ENCODE data around the gene IL6. TPM values are rescaled to one million over a fixed set of nuclear protein-coding genes. Genes with fewer than 3 reads are reported as not detected.
A peak's percentile ranks its signal among the peaks of the same experiment; 100 is the strongest.
"Not testable (repeated sequence)": the region's sequence is repeated elsewhere in the genome, so short reads cannot be mapped to it uniquely, and the experiment has no call there.

Gene IL6
- 37.3 TPM for total RNA-seq

DNA sequence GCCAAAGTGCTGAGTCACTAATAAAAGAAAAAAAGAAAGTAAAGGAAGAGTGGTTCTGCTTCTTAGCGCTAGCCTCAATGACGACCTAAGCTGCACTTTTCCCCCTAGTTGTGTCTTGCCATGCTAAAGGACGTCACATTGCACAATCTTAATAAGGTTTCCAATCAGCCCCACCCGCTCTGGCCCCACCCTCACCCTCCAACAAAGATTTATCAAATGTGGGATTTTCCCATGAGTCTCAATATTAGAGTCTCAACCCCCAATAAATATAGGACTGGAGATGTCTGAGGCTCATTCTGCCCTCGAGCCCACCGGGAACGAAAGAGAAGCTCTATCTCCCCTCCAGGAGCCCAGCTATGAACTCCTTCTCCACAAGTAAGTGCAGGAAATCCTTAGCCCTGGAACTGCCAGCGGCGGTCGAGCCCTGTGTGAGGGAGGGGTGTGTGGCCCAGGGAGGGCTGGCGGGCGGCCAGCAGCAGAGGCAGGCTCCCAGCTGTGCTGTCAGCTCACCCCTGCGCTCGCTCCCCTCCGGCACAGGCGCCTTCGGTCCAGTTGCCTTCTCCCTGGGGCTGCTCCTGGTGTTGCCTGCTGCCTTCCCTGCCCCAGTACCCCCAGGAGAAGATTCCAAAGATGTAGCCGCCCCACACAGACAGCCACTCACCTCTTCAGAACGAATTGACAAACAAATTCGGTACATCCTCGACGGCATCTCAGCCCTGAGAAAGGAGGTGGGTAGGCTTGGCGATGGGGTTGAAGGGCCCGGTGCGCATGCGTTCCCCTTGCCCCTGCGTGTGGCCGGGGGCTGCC is at the start of gene IL6:
IL6 (plus strand) TSS at position 294 of the 807 bp plus-strand sequence; CDS start at position 357, 63 bp downstream.
- intact Hi-C loops (cut with DNase I): loop anchor here (1.0 to 10.0 kb wide), 9 partner anchors 9 to 1302 kb away; partner anchors contain the start of genes HYCC1, MALSU1, SP4 and TOMM7
- H3K36me3 ChIP-seq: no peaks in the 10 kb centered on the region
- no peaks in the 10 kb centered on the region for H3K9me3 ChIP-seq
- TF ChIP-seq, protein P1, sequence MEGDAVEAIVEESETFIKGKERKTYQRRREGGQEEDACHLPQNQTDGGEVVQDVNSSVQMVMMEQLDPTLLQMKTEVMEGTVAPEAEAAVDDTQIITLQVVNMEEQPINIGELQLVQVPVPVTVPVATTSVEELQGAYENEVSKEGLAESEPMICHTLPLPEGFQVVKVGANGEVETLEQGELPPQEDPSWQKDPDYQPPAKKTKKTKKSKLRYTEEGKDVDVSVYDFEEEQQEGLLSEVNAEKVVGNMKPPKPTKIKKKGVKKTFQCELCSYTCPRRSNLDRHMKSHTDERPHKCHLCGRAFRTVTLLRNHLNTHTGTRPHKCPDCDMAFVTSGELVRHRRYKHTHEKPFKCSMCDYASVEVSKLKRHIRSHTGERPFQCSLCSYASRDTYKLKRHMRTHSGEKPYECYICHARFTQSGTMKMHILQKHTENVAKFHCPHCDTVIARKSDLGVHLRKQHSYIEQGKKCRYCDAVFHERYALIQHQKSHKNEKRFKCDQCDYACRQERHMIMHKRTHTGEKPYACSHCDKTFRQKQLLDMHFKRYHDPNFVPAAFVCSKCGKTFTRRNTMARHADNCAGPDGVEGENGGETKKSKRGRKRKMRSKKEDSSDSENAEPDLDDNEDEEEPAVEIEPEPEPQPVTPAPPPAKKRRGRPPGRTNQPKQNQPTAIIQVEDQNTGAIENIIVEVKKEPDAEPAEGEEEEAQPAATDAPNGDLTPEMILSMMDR (IDR thresholded peaks at IDR 0.05): no peak
- peaks cover 5 to 34% of the 10 kb centered on the region in 2 donors for H3K4me1 ChIP-seq
- peak in 1 of 2 donors; percentile 87 for DNase-seq (ENCODE audit: low spot score in 2 of 2)
- no peaks in the 10 kb centered on the region for H3K27me3 ChIP-seq
- H3K4me3 ChIP-seq: peak within 1 kb of the TSS; percentile 57 to 61
- peak within 1 kb of the TSS; percentile 60 to 83 for H3K27ac ChIP-seq

DNA sequence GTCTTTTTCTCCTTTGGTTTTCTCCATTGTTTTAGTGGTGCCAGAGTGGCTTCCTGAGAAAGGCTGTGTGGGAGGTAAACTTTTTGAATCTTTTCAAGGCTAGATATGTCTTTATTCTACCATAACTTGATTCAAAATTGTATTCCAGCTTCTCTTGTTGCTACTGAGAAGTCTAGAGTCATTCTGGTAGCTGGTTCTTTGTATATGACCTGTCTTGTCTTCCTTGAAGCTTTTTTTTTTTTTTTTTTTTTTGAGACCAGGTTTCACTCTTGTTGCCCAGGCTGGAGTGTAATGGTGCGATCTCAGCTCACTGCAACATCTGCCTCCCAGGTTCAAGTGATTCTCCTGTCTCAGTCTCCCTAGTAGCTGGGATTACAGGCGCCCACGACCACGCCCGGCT is 49.7 kb upstream of the IL6 start:
- intact Hi-C loops (cut with DNase I); H3K27ac ChIP-seq; DNase-seq (ENCODE audit: low spot score in 2 of 2); H3K27me3 ChIP-seq; H3K36me3 ChIP-seq; H3K4me1 ChIP-seq; H3K9me3 ChIP-seq; H3K4me3 ChIP-seq: not testable (repeated sequence)

- TF ChIP-seq, protein P1 (IDR thresholded peaks at IDR 0.05): no peak
- no peaks in the 10 kb centered on the region for H3K4me1 ChIP-seq
- H3K27ac ChIP-seq: no peak overlapping the region
- H3K27me3 ChIP-seq: no peaks in the 10 kb centered on the region
- DNase-seq (ENCODE audit: low spot score in 2 of 2): no peak
- H3K9me3 ChIP-seq: no peaks in the 10 kb centered on the region
- H3K36me3 ChIP-seq: no peaks in the 10 kb centered on the region
- no peak overlapping the region for H3K4me3 ChIP-seq
- intact Hi-C loops (cut with DNase I): no loop called here
Measured at GRCh38 chr7:22677680-22678079, 49.3 kb upstream of the IL6 start.

GRCh38 chr7:22680482-22680911 is 46.5 kb upstream of the IL6 start:
- intact Hi-C loops (cut with DNase I): no loop called here
- DNase-seq (ENCODE audit: low spot score in 2 of 2): no peak
- H3K27ac ChIP-seq: no peak overlapping the region
- no peaks in the 10 kb centered on the region for H3K27me3 ChIP-seq
- H3K36me3 ChIP-seq: no peaks in the 10 kb centered on the region
- no peaks in the 10 kb centered on the region for H3K9me3 ChIP-seq
- H3K4me1 ChIP-seq: no peaks in the 10 kb centered on the region
- no peak overlapping the region for H3K4me3 ChIP-seq
- TF ChIP-seq, protein P1 (IDR thresholded peaks at IDR 0.05): no peak

DNA sequence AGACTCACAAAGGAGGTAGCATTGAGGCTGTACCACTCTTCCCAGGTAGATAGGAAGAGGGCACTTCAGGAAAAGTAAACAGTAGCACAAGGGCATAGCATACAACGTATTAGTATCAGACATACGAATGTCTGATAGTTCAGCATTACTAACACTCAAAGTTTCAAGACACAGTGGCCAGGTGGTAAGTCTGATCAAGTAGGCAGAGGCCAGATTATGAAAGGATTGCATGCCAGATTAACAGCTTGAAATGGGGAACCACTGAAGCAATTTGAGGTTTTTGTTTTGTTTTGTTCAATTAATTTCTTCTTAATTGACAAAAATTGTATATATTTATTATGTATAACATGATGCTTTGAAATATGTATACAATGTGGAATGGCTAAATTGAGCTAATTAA is 45.7 kb upstream of the IL6 start:
- TF ChIP-seq, protein P1 (IDR thresholded peaks at IDR 0.05): no peak
- Histone ChIP-seq H3K4me1 (no peaks in the 10 kb centered on the region), H3K4me3 (no peak overlapping the region), H3K9me3 (no peaks in the 10 kb centered on the region), H3K27ac (no peak overlapping the region), H3K36me3 (no peaks in the 10 kb centered on the region), H3K27me3 (no peaks in the 10 kb centered on the region)
- intact Hi-C loops (cut with DNase I): no loop called here
- no peak for DNase-seq (ENCODE audit: low spot score in 2 of 2)

DNA sequence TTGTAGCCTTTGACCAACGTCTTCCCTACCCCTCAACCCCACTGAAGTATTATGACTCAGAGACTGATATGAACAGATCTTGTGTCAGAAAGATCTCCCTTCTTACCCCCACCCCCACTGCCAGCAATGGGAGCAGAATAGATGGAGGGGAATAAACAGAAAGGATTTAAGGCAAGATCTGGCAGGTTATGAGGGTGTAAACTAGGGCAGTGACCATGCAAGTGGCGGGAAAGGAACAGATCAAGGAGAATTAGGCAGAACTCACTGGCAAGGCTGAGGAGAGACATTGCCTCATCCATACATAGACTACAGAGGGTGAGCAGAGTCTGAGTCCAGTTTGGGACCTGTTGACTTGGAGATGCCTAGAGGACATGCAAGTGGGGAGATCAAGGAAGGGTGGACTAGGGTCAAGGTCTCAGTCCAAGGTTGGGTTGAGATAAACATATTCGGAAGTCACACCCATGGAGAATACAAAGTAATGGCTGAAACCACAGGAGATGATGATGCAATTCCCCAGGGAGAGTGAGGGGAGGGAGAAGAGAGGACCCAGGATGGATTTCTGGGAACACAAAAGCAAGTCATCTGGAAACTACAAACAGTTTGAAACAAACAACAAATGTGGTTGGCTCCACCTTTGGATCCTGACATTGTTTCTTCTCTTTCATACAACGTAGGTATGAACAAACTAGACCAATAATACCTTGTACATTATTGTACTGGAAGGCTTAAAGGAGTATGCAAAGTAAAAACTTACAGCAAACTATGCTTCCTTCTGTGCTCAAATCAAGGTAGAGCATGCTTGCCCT is 44.9 kb upstream of the IL6 start:
- DNase-seq (ENCODE audit: low spot score in 2 of 2): no peak
- no peaks in the 10 kb centered on the region for H3K36me3 ChIP-seq
- TF ChIP-seq, protein P1 (IDR thresholded peaks at IDR 0.05): no peak
- intact Hi-C loops (cut with DNase I): no loop called here
- H3K4me3 ChIP-seq: no peak overlapping the region
- no peak overlapping the region for H3K27ac ChIP-seq
- H3K4me1 ChIP-seq: no peaks in the 10 kb centered on the region
- no peaks in the 10 kb centered on the region for H3K27me3 ChIP-seq
- H3K9me3 ChIP-seq: no peaks in the 10 kb centered on the region

All from ascending aorta (tissue), 2 donors.